Ovary (tissue), 3 donors: ENCODE measurements around the gene GIMAP2.

ENCODE experiments used
- CTCF ChIP-seq, 3 donors: fragments of 450-650 bp in 2 of 3; fragments of 200-600 bp in 1 of 3; IDR thresholded peaks; one replicate each; pipeline versions ENCODE4 v1.5.1 to v1.8.0; 2016 to 2022; ENCODE audit warnings: antibody characterized with exemption in 3 of 3, mild to moderate bottlenecking in 1 of 3
- POLR2A ChIP-seq: fragments of 450-650 bp; IDR thresholded peaks from one replicate; pipeline ENCODE4 v1.6.1; 2017; ENCODE audit warnings: antibody characterized with exemption, mild to moderate bottlenecking, moderate library complexity
- donor health status: DM: no; HTN: no; CAD: no.

- TF ChIP-seq CTCF (IDR thresholded peaks at IDR 0.05) (no peak), POLR2A (no peak)
Observed at GRCh38 chr7:150722431-150722931, 37.0 kb downstream of the GIMAP2 start.
